H9 (cell line): ENCODE measurements around the gene MAP2K2. TPM values are rescaled to one million over a fixed set of nuclear protein-coding genes. Genes with fewer than 3 reads are reported as not detected.

Source experiments
- DNase-seq: peaks from one replicate; pipeline ENCODE4 v3.0.0-alpha.2; 2017
- H2AFZ ChIP-seq: one replicate; pipeline ENCODE4 v1.6.1; 2013; ENCODE audit warnings: mild to moderate bottlenecking, low read length, control low read depth, moderate library complexity
- H2AK5ac ChIP-seq: 2 replicates; pipeline ENCODE4 v1.6.1; 2013; ENCODE audit warnings: low read length, control low read depth, mixed read lengths; ENCODE audit not compliant: insufficient read length
- H2BK120ac ChIP-seq: one replicate; pipeline ENCODE4 v1.6.1; 2013; ENCODE audit warnings: low read depth, mild to moderate bottlenecking, low read length, control low read depth, inconsistent platforms; ENCODE audit not compliant: poor library complexity, severe bottlenecking
- H2BK12ac ChIP-seq: 2 replicates; pipeline ENCODE4 v1.6.1; 2013; ENCODE audit warnings: low read length, control low read depth, mixed read lengths, low read depth; ENCODE audit not compliant: insufficient read length
- H2BK15ac ChIP-seq: 2 replicates; pipeline ENCODE4 v1.6.1; 2013; ENCODE audit warnings: low read depth, low read length, control low read depth
- H2BK20ac ChIP-seq: one replicate; pipeline ENCODE4 v1.6.1; 2013; ENCODE audit warnings: low read depth, mild to moderate bottlenecking, low read length, control low read depth, inconsistent platforms; ENCODE audit not compliant: poor library complexity, severe bottlenecking
- H2BK5ac ChIP-seq: 2 replicates; pipeline ENCODE4 v1.6.1; 2013; ENCODE audit warnings: low read length, control low read depth, mixed read lengths; ENCODE audit not compliant: insufficient read length
- H3K14ac ChIP-seq: 2 replicates; pipeline ENCODE4 v1.6.1; 2013; ENCODE audit warnings: low read length, control low read depth; ENCODE audit not compliant: insufficient read depth
- H3K18ac ChIP-seq: 2 replicates; pipeline ENCODE4 v1.6.1; 2013; ENCODE audit warnings: low read depth, mild to moderate bottlenecking, mixed read lengths, low read length, control low read depth; ENCODE audit not compliant: insufficient read length
- H3K23ac ChIP-seq: 2 replicates; pipeline ENCODE4 v1.6.1; 2013; ENCODE audit warnings: low read length, control low read depth, mixed read lengths, low read depth; ENCODE audit not compliant: insufficient read length
- H3K23me2 ChIP-seq: 2 replicates; pipeline ENCODE4 v1.6.1; 2013; ENCODE audit warnings: low read depth, mild to moderate bottlenecking, mixed read lengths, low read length, control low read depth; ENCODE audit not compliant: insufficient read length, poor library complexity, severe bottlenecking
- H3K27ac ChIP-seq: 2 replicates; pipeline ENCODE4 v1.5.1; 2013; ENCODE audit warnings: low read length, control low read depth, mixed read lengths, low read depth; ENCODE audit not compliant: insufficient read length
- H3K27me3 ChIP-seq: 2 replicates; pipeline ENCODE4 v1.6.1; 2013; ENCODE audit warnings: low read length, control low read depth, inconsistent platforms; ENCODE audit not compliant: insufficient read depth
- H3K4ac ChIP-seq: 2 replicates; pipeline ENCODE4 v1.6.1; 2013; ENCODE audit warnings: low read depth, mild to moderate bottlenecking, control low read depth, inconsistent platforms, low read length, moderate library complexity
- H3K4me1 ChIP-seq: 2 replicates; pipeline ENCODE4 v1.6.1; 2013; ENCODE audit warnings: low read length, control low read depth, inconsistent platforms; ENCODE audit not compliant: insufficient read depth
- H3K4me2 ChIP-seq: 2 replicates; pipeline ENCODE4 v1.6.1; 2013; ENCODE audit warnings: low read length, control low read depth, mixed read lengths; ENCODE audit not compliant: insufficient read length, insufficient read depth
- H3K56ac ChIP-seq: 2 replicates; pipeline ENCODE4 v1.6.1; 2013; ENCODE audit warnings: low read depth, mild to moderate bottlenecking, mixed read lengths, low read length, control low read depth; ENCODE audit not compliant: insufficient read length
- H3K79me1 ChIP-seq: 2 replicates; pipeline ENCODE4 v1.6.1; 2013; ENCODE audit warnings: low read depth, mild to moderate bottlenecking, moderate library complexity, low read length, control low read depth, inconsistent platforms; ENCODE audit not compliant: insufficient read depth, poor library complexity, severe bottlenecking
- H3K79me2 ChIP-seq: 2 replicates; pipeline ENCODE4 v1.6.1; 2013; ENCODE audit warnings: low read length, control low read depth, inconsistent platforms; ENCODE audit not compliant: insufficient read depth
- H3K9ac ChIP-seq: 2 replicates; pipeline ENCODE4 v1.6.1; 2013; ENCODE audit warnings: low read length, control low read depth, mixed read lengths; ENCODE audit not compliant: insufficient read length; ENCODE audit errors: extremely low read depth
- H3K9me3 ChIP-seq: one replicate; pipeline ENCODE4 v1.6.1; 2013; ENCODE audit warnings: low read depth, low read length, inconsistent platforms; ENCODE audit not compliant: control insufficient read depth
- H3T11ph ChIP-seq: one replicate; pipeline ENCODE4 v1.6.1; 2013; ENCODE audit warnings: mild to moderate bottlenecking, low read length, control low read depth, inconsistent platforms
- H4K20me1 ChIP-seq: one replicate; pipeline ENCODE4 v1.6.1; 2013; ENCODE audit not compliant: control insufficient read depth, insufficient read length, insufficient read depth
- H4K5ac ChIP-seq: 2 replicates; pipeline ENCODE4 v1.6.1; 2013; ENCODE audit warnings: low read depth, mild to moderate bottlenecking, mixed read lengths, low read length, control low read depth; ENCODE audit not compliant: insufficient read length
- H4K8ac ChIP-seq: replicated peaks from 2 replicates; pipeline ENCODE4 v1.6.1; 2013; ENCODE audit warnings: low read length, control low read depth, mixed read lengths, low read depth; ENCODE audit not compliant: insufficient read length
- H4K91ac ChIP-seq: 2 replicates; pipeline ENCODE4 v1.6.1; 2013; ENCODE audit warnings: low read depth, mild to moderate bottlenecking, moderate library complexity, mixed read lengths, low read length, control low read depth; ENCODE audit not compliant: insufficient read length
- H3K27ac Mint-ChIP-seq, 3 experiments: 2 replicates in 2 of 3; 3 replicates in 1 of 3; pipeline ENCODE4 v1.8.0; 2020 to 2021; ENCODE audit warnings: mixed read lengths in 3 of 3, mild to moderate bottlenecking in 1 of 3, moderate library complexity in 1 of 3
- H3K27me3 Mint-ChIP-seq: 2 replicates; pipeline ENCODE4 v1.8.0; 2021; ENCODE audit warnings: low read depth, mild to moderate bottlenecking, moderate library complexity, mixed read lengths
- H3K36me3 Mint-ChIP-seq, 3 experiments: 2 replicates in 2 of 3; 3 replicates in 1 of 3; pipeline ENCODE4 v1.8.0; 2020 to 2021; ENCODE audit warnings: low read depth in 3 of 3, mixed read lengths in 3 of 3; ENCODE audit not compliant: insufficient read depth in 1 of 3
- H3K4me1 Mint-ChIP-seq, 2 experiments: 2 replicates each; pipeline ENCODE4 v1.8.0; 2020; ENCODE audit warnings: mixed read lengths in 2 of 2
- H3K4me3 Mint-ChIP-seq, 2 experiments: 2 replicates in 1 of 2; 3 replicates in 1 of 2; pipeline ENCODE4 v1.8.0; 2020 to 2021; ENCODE audit warnings: mild to moderate bottlenecking in 2 of 2, mixed read lengths in 2 of 2, moderate library complexity in 1 of 2
- H3K9me3 Mint-ChIP-seq, 2 experiments: 2 replicates in 1 of 2; 3 replicates in 1 of 2; pipeline ENCODE4 v1.8.0; 2020; ENCODE audit warnings: mild to moderate bottlenecking in 2 of 2, mixed read lengths in 2 of 2, moderate library complexity in 1 of 2
- CTCF ChIP-seq: fragments of 200-600 bp; sonication (generic); conservative IDR thresholded peaks from 3 replicates; pipeline ENCODE4 v1.8.0; 2021; ENCODE audit warnings: antibody characterized with exemption, mild to moderate bottlenecking
- WGBS: extraction: QIAGEN DNeasy Blood & Tissue Kit; methylation state at CpG from one replicate; pipeline ENCODE4 v1.1.7; 2013; ENCODE audit warnings: missing lambda C conversion rate, low lambda C conversion rate, mixed read lengths; ENCODE audit not compliant: insufficient read length; ENCODE audit errors: extremely low coverage; 5-methylcytosine and 5-hydroxymethylcytosine counted together
- total RNA-seq: library from RNA; stranded (reverse); gene quantifications from 2 replicates; pipeline ENCODE4 v1.2.1, GENCODE V29; 2021

Gene MAP2K2
- total RNA-seq, 1 experiment from 2014 or later = 167 TPM

DNA sequence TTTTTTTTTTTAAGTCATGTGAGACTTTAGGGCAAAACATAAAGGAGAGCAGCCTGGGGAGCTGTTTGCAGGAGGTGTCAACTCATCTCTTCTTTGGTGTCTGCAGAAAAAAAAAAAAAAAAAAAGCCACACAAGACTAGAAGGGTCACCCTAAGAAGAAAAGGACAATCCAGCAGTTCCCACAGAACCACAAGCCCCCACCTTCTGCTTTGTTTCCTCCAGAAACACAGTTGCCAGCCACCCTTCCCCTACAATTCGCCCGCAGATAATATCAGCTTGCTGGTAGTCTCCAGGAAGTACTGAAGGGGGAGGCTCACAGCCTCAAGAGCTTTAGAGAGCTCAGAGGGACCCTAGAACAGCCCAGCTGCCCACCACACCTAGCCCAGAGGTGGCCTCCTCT is 34.9 kb downstream of the MAP2K2 start:
- no peak overlapping the region for H3K18ac ChIP-seq
- DNase-seq = no peak
- H3K9me3 ChIP-seq = no peaks in the 10 kb centered on the region
- H3K4me3 Mint-ChIP-seq = no peak overlapping the region
- H2AFZ ChIP-seq = no peak overlapping the region
- no peaks in the 10 kb centered on the region for H3K9me3 Mint-ChIP-seq
- peak overlapping the region in 1 of 3 experiments; percentile 72; a peak in 1 of 7 replicates for H3K27ac Mint-ChIP-seq
- H3K56ac ChIP-seq = no peak overlapping the region
- H3K4ac ChIP-seq = no peak overlapping the region
- H3K23me2 ChIP-seq = no peaks in the 10 kb centered on the region
- H4K8ac ChIP-seq = no peak overlapping the region
- no peaks in the 10 kb centered on the region for H3K27me3 ChIP-seq
- no peak overlapping the region for H2BK15ac ChIP-seq
- peaks cover 0 to 7% of the 10 kb centered on the region in 2 experiments; a peak in 1 of 4 replicates for H3K4me1 Mint-ChIP-seq
- no peaks in the 10 kb centered on the region for H4K20me1 ChIP-seq
- no peak overlapping the region for H3K14ac ChIP-seq
- no peak overlapping the region for H2BK5ac ChIP-seq
- no peak overlapping the region for H2BK20ac ChIP-seq
- H2BK12ac ChIP-seq = no peak overlapping the region
- no peaks in the 10 kb centered on the region for H3K27me3 Mint-ChIP-seq
- no peaks in the 10 kb centered on the region for H3K79me2 ChIP-seq
- H3K4me2 ChIP-seq = no peak overlapping the region
- no peaks in the 10 kb centered on the region for H3K4me1 ChIP-seq
- peaks cover 7 to 23% (median 20%) of the 10 kb centered on the region in 3 experiments; a peak in 6 of 7 replicates for H3K36me3 Mint-ChIP-seq
- H4K5ac ChIP-seq = no peak overlapping the region
- no peak overlapping the region for H3K27ac ChIP-seq
- no peaks in the 10 kb centered on the region for H3K79me1 ChIP-seq
- no peak overlapping the region for H3T11ph ChIP-seq
- no peak overlapping the region for H2AK5ac ChIP-seq
- no peak overlapping the region for H2BK120ac ChIP-seq
- no peak overlapping the region for H4K91ac ChIP-seq
- H3K23ac ChIP-seq = no peak overlapping the region
- WGBS = no CpG with 5 or more reads among the region's 2 CpGs
- no peak for TF ChIP-seq CTCF
- no peak overlapping the region for H3K9ac ChIP-seq
